WTC11 (cell line): Measurements from ENCODE around the gene CPB2. TPM values are rescaled to one million over a fixed set of nuclear protein-coding genes. Genes with fewer than 3 reads are reported as not detected.

ENCODE experiments used
- ATAC-seq: fragments of 200-7000 bp; cut with Tn5 transposase; 2 replicates; pipeline ENCODE4 v1.10.0; 2021; ENCODE audit warnings: mild to moderate bottlenecking, moderate library complexity
- CTCF ChIA-PET: fragments of 300-600 bp; sonication (Branson Sonifier 250); formaldehyde crosslinking; loops from one replicate; lab custom pipeline; 2021; ENCODE audit warnings: antibody characterized with exemption; lab: Charles Lee
- POLR2A ChIA-PET: fragments of 350-600 bp; sonication (Branson Sonifier 250); formaldehyde crosslinking; loops from one replicate; lab custom pipeline; 2021; ENCODE audit warnings: antibody characterized with exemption; lab: Charles Lee
- DNase-seq: peaks from one replicate; pipeline ENCODE4 v3.0.0; 2021; ENCODE audit warnings: low spot score
- H3K27ac Mint-ChIP-seq: 2 replicates; pipeline ENCODE4 v1.8.0; 2021; ENCODE audit warnings: mixed read lengths
- H3K27me3 Mint-ChIP-seq: 2 replicates; pipeline ENCODE4 v1.8.0; 2021; ENCODE audit warnings: low read depth, mild to moderate bottlenecking, moderate library complexity, mixed read lengths
- H3K36me3 Mint-ChIP-seq: 2 replicates; pipeline ENCODE4 v1.8.0; 2021; ENCODE audit warnings: mixed read lengths
- H3K4me1 Mint-ChIP-seq: 2 replicates; pipeline ENCODE4 v1.8.0; 2022; ENCODE audit warnings: mixed read lengths
- H3K4me3 Mint-ChIP-seq: 2 replicates; pipeline ENCODE4 v1.8.0; 2021; ENCODE audit warnings: mild to moderate bottlenecking, moderate library complexity, mixed read lengths
- H3K9me3 Mint-ChIP-seq: 2 replicates; pipeline ENCODE4 v1.8.0; 2021; ENCODE audit warnings: mixed read lengths
- ATF3 ChIP-seq: sonication (generic); formaldehyde crosslinking; conservative IDR thresholded peaks from 2 replicates; pipeline ENCODE4 v1.8.1; 2022; ENCODE audit warnings: mild to moderate bottlenecking, missing genetic modification reagents
- E2F1 ChIP-seq: sonication (generic); formaldehyde crosslinking; IDR thresholded peaks from 2 replicates; pipeline ENCODE4 v1.8.0; 2022; ENCODE audit warnings: mild to moderate bottlenecking, missing genetic modification reagents
- IRF2 ChIP-seq: sonication (generic); formaldehyde crosslinking; IDR thresholded peaks from 2 replicates; pipeline ENCODE4 v1.8.0; 2022; ENCODE audit warnings: low read depth, missing genetic modification reagents, borderline replicate concordance
- OVOL2 ChIP-seq: fragments of 250-450 bp; sonication (Bioruptor Pico); IDR thresholded peaks from 2 replicates; pipeline ENCODE4 v1.9.0; 2021; ENCODE audit warnings: mild to moderate bottlenecking, borderline replicate concordance
- RORB ChIP-seq: fragments of 250-450 bp; sonication (Bioruptor Pico); IDR thresholded peaks from 2 replicates; pipeline ENCODE4 v1.9.0; 2021; ENCODE audit warnings: mild to moderate bottlenecking
- SMAD4 ChIP-seq: sonication (generic); formaldehyde crosslinking; IDR thresholded peaks from 2 replicates; pipeline ENCODE4 v1.8.0; 2022; ENCODE audit warnings: mild to moderate bottlenecking, missing genetic modification reagents
- TCF7 ChIP-seq: sonication (generic); formaldehyde crosslinking; IDR thresholded peaks from 2 replicates; pipeline ENCODE4 v1.8.0; 2022; ENCODE audit warnings: mild to moderate bottlenecking, low read depth, missing genetic modification reagents, moderate library complexity
- TEAD1 ChIP-seq: sonication (generic); formaldehyde crosslinking; IDR thresholded peaks from 2 replicates; pipeline ENCODE4 v1.8.0; 2022; ENCODE audit warnings: mild to moderate bottlenecking, missing genetic modification reagents
- USF2 ChIP-seq: sonication (generic); formaldehyde crosslinking; IDR thresholded peaks from 2 replicates; pipeline ENCODE4 v1.8.1; 2023; ENCODE audit warnings: mild to moderate bottlenecking, missing genetic modification reagents, moderate library complexity
- ZBTB21 ChIP-seq: sonication (generic); formaldehyde crosslinking; IDR thresholded peaks from 2 replicates; pipeline ENCODE4 v1.8.1; 2023; ENCODE audit warnings: mild to moderate bottlenecking, missing genetic modification reagents, borderline replicate concordance
- ZNF121 ChIP-seq: sonication (generic); formaldehyde crosslinking; IDR thresholded peaks from 2 replicates; pipeline ENCODE4 v1.8.0; 2023; ENCODE audit warnings: missing genetic modification reagents
- ZNF219 ChIP-seq: sonication (generic); formaldehyde crosslinking; IDR thresholded peaks from 2 replicates; pipeline ENCODE4 v1.8.0; 2023; ENCODE audit warnings: missing genetic modification reagents, mild to moderate bottlenecking, borderline replicate concordance
- ZNF263 ChIP-seq: sonication (generic); formaldehyde crosslinking; IDR thresholded peaks from 2 replicates; pipeline ENCODE4 v1.8.1; 2022; ENCODE audit warnings: low read depth, mild to moderate bottlenecking, moderate library complexity, missing genetic modification reagents
- ZNF423 ChIP-seq: fragments of 250-450 bp; sonication (Bioruptor Pico); IDR thresholded peaks from 2 replicates; pipeline ENCODE4 v2.1.2; 2022; ENCODE audit warnings: mild to moderate bottlenecking, moderate library complexity
- ZNF425 ChIP-seq: fragments of 250-450 bp; sonication (Bioruptor Pico); conservative IDR thresholded peaks from 2 replicates; pipeline ENCODE4 v1.9.0; 2021; ENCODE audit warnings: mild to moderate bottlenecking
- ZNF512 ChIP-seq: sonication (generic); formaldehyde crosslinking; IDR thresholded peaks from 2 replicates; pipeline ENCODE4 v1.8.1; 2022; ENCODE audit warnings: missing genetic modification reagents, borderline replicate concordance
- ZNF671 ChIP-seq: fragments of 250-450 bp; sonication (Bioruptor Pico); IDR thresholded peaks from 2 replicates; pipeline ENCODE4 v1.8.0; 2021; ENCODE audit warnings: mild to moderate bottlenecking
- total RNA-seq: library from RNA; stranded (reverse); gene quantifications from 3 replicates; pipeline ENCODE4 v1.2.3, GENCODE V29; 2021

CPB2 gene
- total RNA-seq, 1 experiment from 2014 or later: 0.33 TPM

- POLR2A ChIA-PET: no interaction called here
- no peak overlapping the region for H3K27ac Mint-ChIP-seq
- ATAC-seq (no peak), DNase-seq (no peak)
- TF ChIP-seq ZNF219 (CRISPR knock-in tag) (no peak), USF2 (no peak), OVOL2 (CRISPR knock-in tag) (no peak), ZNF423 (no peak), IRF2 (CRISPR knock-in tag) (no peak), TCF7 (no peak), ZNF512 (no peak), ZNF425 (CRISPR knock-in tag) (no peak), ZNF263 (CRISPR knock-in tag) (no peak)
- no peaks in the 10 kb centered on the region for H3K36me3 Mint-ChIP-seq
- no peaks in the 10 kb centered on the region; the same call in 1 of the 2 replicates for H3K27me3 Mint-ChIP-seq
- H3K4me1 Mint-ChIP-seq: no peaks in the 10 kb centered on the region
- peaks cover 12% of the 10 kb centered on the region for H3K9me3 Mint-ChIP-seq
- CTCF ChIA-PET: interaction anchor here (1.5 kb wide), 1 partner anchor 41 kb away, joined by 4 read pairs; no protein-coding TSS in a partner anchor
- no peak overlapping the region for H3K4me3 Mint-ChIP-seq
Measured at GRCh38 chr13:46085737-46086136, 19.1 kb downstream of the CPB2 start.

- H3K27me3 Mint-ChIP-seq: no peaks in the 10 kb centered on the region; the same call in 1 of the 2 replicates
- TF ChIP-seq SMAD4 (CRISPR knock-in tag) (no peak), ATF3 (CRISPR knock-in tag) (no peak)
- ATAC-seq: no peak
- ChIA-PET CTCF (no interaction called here), POLR2A (no interaction called here)
- no peak overlapping the region for H3K4me3 Mint-ChIP-seq
- H3K9me3 Mint-ChIP-seq: 0 out of 2 replicates have a peak, but pooled peaks cover 4% of the 10 kb centered on the region
- no peak for DNase-seq
- no peaks in the 10 kb centered on the region for H3K36me3 Mint-ChIP-seq
- no peaks in the 10 kb centered on the region for H3K4me1 Mint-ChIP-seq
- no peak overlapping the region for H3K27ac Mint-ChIP-seq
Measured at GRCh38 chr13:46082324-46082723, 22.5 kb downstream of the CPB2 start.

- DNase-seq (no peak), ATAC-seq (no peak)
- ChIA-PET CTCF (interaction anchor here (1.1 kb wide), 1 partner anchor 40 kb away, joined by 3 read pairs; no protein-coding TSS in a partner anchor), POLR2A (no interaction called here)
- H3K9me3 Mint-ChIP-seq: peaks cover 6% of the 10 kb centered on the region
- no peaks in the 10 kb centered on the region for H3K27me3 Mint-ChIP-seq
- H3K4me1 Mint-ChIP-seq: no peaks in the 10 kb centered on the region
- no peak overlapping the region for H3K4me3 Mint-ChIP-seq
- no peak overlapping the region for H3K27ac Mint-ChIP-seq
- TF ChIP-seq TEAD1 (CRISPR knock-in tag) (no peak), RORB (CRISPR knock-in tag) (no peak), SMAD4 (CRISPR knock-in tag) (no peak), ZNF671 (CRISPR knock-in tag) (no peak), ZNF121 (CRISPR knock-in tag) (no peak), ZBTB21 (no peak), E2F1 (no peak)
- TF ChIP-seq, all 79 proteins: peak for 0
- no peaks in the 10 kb centered on the region for H3K36me3 Mint-ChIP-seq
Measured at GRCh38 chr13:46079770-46080169, 25.1 kb downstream of the CPB2 start.
